Endothelial cell of umbilical vein (primary cell): ENCODE data around the gene LHPP. TPM values are rescaled to one million over a fixed set of nuclear protein-coding genes. Genes with fewer than 3 reads are reported as not detected.

Experiments
- BruUV-seq: library from RNA; stranded (reverse); fragments of 400-500 nt; replicated peaks from 2 replicates; lab custom pipeline; 2021; lab: Mats Ljungman, UMichigan
- CTCF ChIA-PET: fragments of 300-600, 350-600 bp; sonication (Branson Sonifier 250); formaldehyde crosslinking; loops from one replicate; lab custom pipeline; 2021; ENCODE audit warnings: antibody characterized with exemption, inconsistent platforms; lab: Charles Lee
- POLR2A ChIA-PET: fragments of 300-600, 350-600 bp; sonication (Branson Sonifier 250); formaldehyde crosslinking; loops from one replicate; lab custom pipeline; 2021; ENCODE audit warnings: antibody characterized with exemption, inconsistent platforms; lab: Charles Lee
- DNase-seq: peaks from one replicate; pipeline ENCODE4 v3.0.0-alpha.2; 2011; ENCODE audit warnings: low read depth, low spot score
- FAIRE-seq: peaks from 2 replicates; lab custom pipeline; 2011; peaks lifted over from hg19 to GRCh38; lab: Jason Lieb, UNC
- H2AFZ ChIP-seq: 2 replicates; pipeline ENCODE4 v1.6.0; 2012; ENCODE audit warnings: low read depth, low read length, control low read depth, inconsistent platforms
- H3K27ac ChIP-seq: 2 replicates; pipeline ENCODE4 v1.5.1; 2011; ENCODE audit warnings: low read depth, mild to moderate bottlenecking, control low read depth, low read length, moderate library complexity; ENCODE audit not compliant: insufficient read depth
- H3K27me3 ChIP-seq, 2 experiments: 2 replicates each; pipeline versions ENCODE4 v1.6.0 to v1.6.1; 2011; ENCODE audit warnings: low read length in 2 of 2, mixed read lengths in 1 of 2; ENCODE audit not compliant: control insufficient read depth in 2 of 2, insufficient read depth in 2 of 2
- H3K36me3 ChIP-seq, 2 experiments: 2 replicates in 1 of 2; 3 replicates in 1 of 2; pipeline ENCODE4 v1.5.1; 2011; ENCODE audit warnings: low read length in 2 of 2, mild to moderate bottlenecking in 1 of 2, moderate library complexity in 1 of 2; ENCODE audit not compliant: control insufficient read depth in 2 of 2, insufficient read depth in 2 of 2; ENCODE audit errors: extremely low read depth in 1 of 2
- H3K4me1 ChIP-seq: 3 replicates; pipeline ENCODE4 v1.5.1; 2011; ENCODE audit warnings: mild to moderate bottlenecking, low read length; ENCODE audit not compliant: control insufficient read depth, insufficient read depth; ENCODE audit errors: extremely low read depth
- H3K4me2 ChIP-seq: 2 replicates; pipeline ENCODE4 v1.6.1; 2011; ENCODE audit warnings: low read length, control low read depth, mixed read lengths; ENCODE audit not compliant: insufficient read depth
- H3K4me3 ChIP-seq, 3 experiments: fragments of 200-600 bp in 1 of 3; sonication (generic), shearing (Covaris generic) in 1 of 3; replicated peaks in 1 of 3; 2 replicates each; pipeline ENCODE4 v1.5.1; 2011 to 2016; ENCODE audit warnings: control low read depth in 3 of 3, low read length in 3 of 3, mild to moderate bottlenecking in 2 of 3, inconsistent platforms in 1 of 3, low read depth in 1 of 3, moderate library complexity in 1 of 3; ENCODE audit not compliant: insufficient read depth in 1 of 3
- H3K79me2 ChIP-seq: 2 replicates; pipeline ENCODE4 v1.6.0; 2012; ENCODE audit warnings: low read length, inconsistent platforms; ENCODE audit not compliant: control insufficient read depth, insufficient read depth
- H3K9ac ChIP-seq: replicated peaks from 2 replicates; pipeline ENCODE3; 2011; ENCODE audit warnings: low read length, control low read depth; ENCODE audit not compliant: insufficient read depth; ENCODE audit errors: extremely low read depth
- H3K9me1 ChIP-seq: replicated peaks from 3 replicates; pipeline ENCODE4 v1.6.0; 2011; ENCODE audit warnings: mild to moderate bottlenecking, low read length; ENCODE audit not compliant: control insufficient read depth, insufficient read depth; ENCODE audit errors: extremely low read depth
- H3K9me3 ChIP-seq: replicated peaks from 2 replicates; pipeline ENCODE4 v1.5.1; 2012; ENCODE audit warnings: low read length, inconsistent platforms; ENCODE audit not compliant: control insufficient read depth, insufficient read depth
- H4K20me1 ChIP-seq: replicated peaks from 2 replicates; pipeline ENCODE3; 2011; ENCODE audit warnings: mild to moderate bottlenecking, low read length; ENCODE audit not compliant: control insufficient read depth, insufficient read depth; ENCODE audit errors: extremely low read depth
- FOS ChIP-seq: IDR thresholded peaks from 2 replicates; pipeline ENCODE4 v1.6.1; 2011; ENCODE audit warnings: mild to moderate bottlenecking, low read length, moderate library complexity, borderline replicate concordance; ENCODE audit not compliant: insufficient read depth
- GATA2 ChIP-seq: IDR thresholded peaks from 2 replicates; pipeline ENCODE4 v1.7.0; 2011; ENCODE audit warnings: low read depth, mild to moderate bottlenecking, moderate library complexity, mixed read lengths, low read length; ENCODE audit not compliant: insufficient read length, insufficient read depth
- JUN ChIP-seq: IDR thresholded peaks from 2 replicates; pipeline ENCODE4 v1.6.1; 2011; ENCODE audit warnings: borderline replicate concordance, low read depth; ENCODE audit not compliant: insufficient read length, insufficient read depth
- POLR2AphosphoS5 ChIP-seq: IDR thresholded peaks from 2 replicates; pipeline ENCODE4 v1.6.1; 2012; ENCODE audit warnings: low read depth, mild to moderate bottlenecking, control low read depth, low read length, moderate library complexity; ENCODE audit not compliant: insufficient read depth
- dilution Hi-C: fragments of 300-500 bp; cut with MboI; formaldehyde crosslinking; loops from one replicate; pipeline ENCODE4 v1.15.0; 2019; ENCODE audit warnings: low sequenced_read_pairs; ENCODE audit not compliant: extremely low pct_ligation_motif_present
- intact Hi-C: fragments of 100-400 bp; cut with micrococcal nuclease; formaldehyde crosslinking; loops from one replicate; pipeline ENCODE4 v1.10.0; 2022
- polyA plus RNA-seq, 4 experiments: library from polyadenylated mRNA; depleted of rRNA in 3 of 4; stranded (reverse) in 3 of 4; unstranded in 1 of 4; fragments of >200 nt; gene quantifications; 2 replicates each; pipeline versions ENCODE4 v1.2.1 to v1.2.3, GENCODE V29; 2011 to 2012; ENCODE audit warnings: missing spikeins in 1 of 4
- total RNA-seq: library from RNA; stranded (reverse); gene quantifications from 2 replicates; pipeline ENCODE4 v1.2.3, GENCODE V29; 2021
- TF ChIP-seq, protein P1 (sequence below), 2 donors: IDR thresholded peaks; 1 replicate in 1 of 2; 2 replicates in 1 of 2; pipeline ENCODE4 v1.5.1; 2011; ENCODE audit warnings: low read length in 2 of 2, mild to moderate bottlenecking in 2 of 2, moderate library complexity in 2 of 2, control low read depth in 1 of 2, inconsistent platforms in 1 of 2, low read depth in 1 of 2; ENCODE audit not compliant: insufficient read depth in 1 of 2; ENCODE audit errors: extremely low read depth in 1 of 2

The LHPP gene
- total and polyA plus RNA-seq, 2 donors (not counting 3 experiments of a cell fraction or from before 2014, with no cell fraction given), result 5.8 to 11.2 TPM

DNA sequence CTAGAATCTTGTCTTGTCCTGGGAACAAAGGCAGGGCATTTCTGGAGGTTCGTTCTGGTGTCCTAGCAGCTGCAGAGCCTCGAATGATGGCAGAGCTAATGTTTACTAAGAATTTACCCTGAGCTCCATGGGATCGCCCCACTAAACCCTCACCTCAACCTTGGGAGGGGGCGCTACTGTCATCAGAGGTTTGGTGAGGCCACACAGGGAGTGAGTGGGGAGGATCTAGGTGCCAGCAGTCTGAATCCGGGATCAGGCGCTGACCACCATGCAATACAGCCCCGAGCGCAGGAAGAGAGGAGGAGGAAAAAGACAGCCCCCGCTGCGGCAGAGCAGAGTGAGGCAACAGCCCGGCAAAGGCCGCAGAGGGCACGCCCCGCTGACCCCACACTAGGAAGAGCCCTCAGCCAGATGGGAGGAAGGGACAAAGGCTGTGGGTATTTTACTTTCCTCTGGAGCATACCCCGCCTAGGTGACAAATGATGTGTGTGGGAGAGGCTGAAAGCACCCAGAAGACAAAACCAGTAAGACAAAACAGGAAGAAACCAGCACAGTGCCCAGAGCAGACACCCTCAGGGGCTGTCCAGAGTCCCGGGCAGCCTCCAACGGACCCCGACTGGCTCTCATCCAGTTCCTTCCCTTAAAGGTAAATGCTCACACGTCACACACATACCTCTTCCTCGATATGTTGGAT is 179.1 kb downstream of the LHPP start:
- intact Hi-C loops, result loop anchor here (10.0 kb wide), 1 partner anchor 164 kb away; the partner anchor contains the start of gene ABRAXAS2
- H3K36me3 ChIP-seq, result no peaks in the 10 kb centered on the region
- H3K4me3 ChIP-seq, result no peak overlapping the region
- ChIA-PET POLR2A (no interaction called here), CTCF (no interaction called here)
- dilution Hi-C loops, result no loop called here
- no TSS peak for BruUV-seq
- no peaks in the 10 kb centered on the region for H3K9me3 ChIP-seq
- no peaks in the 10 kb centered on the region for H3K79me2 ChIP-seq
- TF ChIP-seq GATA2 (no peak), POLR2AphosphoS5 (no peak), JUN (no peak), FOS (no peak)
- TF ChIP-seq, protein P1, sequence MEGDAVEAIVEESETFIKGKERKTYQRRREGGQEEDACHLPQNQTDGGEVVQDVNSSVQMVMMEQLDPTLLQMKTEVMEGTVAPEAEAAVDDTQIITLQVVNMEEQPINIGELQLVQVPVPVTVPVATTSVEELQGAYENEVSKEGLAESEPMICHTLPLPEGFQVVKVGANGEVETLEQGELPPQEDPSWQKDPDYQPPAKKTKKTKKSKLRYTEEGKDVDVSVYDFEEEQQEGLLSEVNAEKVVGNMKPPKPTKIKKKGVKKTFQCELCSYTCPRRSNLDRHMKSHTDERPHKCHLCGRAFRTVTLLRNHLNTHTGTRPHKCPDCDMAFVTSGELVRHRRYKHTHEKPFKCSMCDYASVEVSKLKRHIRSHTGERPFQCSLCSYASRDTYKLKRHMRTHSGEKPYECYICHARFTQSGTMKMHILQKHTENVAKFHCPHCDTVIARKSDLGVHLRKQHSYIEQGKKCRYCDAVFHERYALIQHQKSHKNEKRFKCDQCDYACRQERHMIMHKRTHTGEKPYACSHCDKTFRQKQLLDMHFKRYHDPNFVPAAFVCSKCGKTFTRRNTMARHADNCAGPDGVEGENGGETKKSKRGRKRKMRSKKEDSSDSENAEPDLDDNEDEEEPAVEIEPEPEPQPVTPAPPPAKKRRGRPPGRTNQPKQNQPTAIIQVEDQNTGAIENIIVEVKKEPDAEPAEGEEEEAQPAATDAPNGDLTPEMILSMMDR (IDR thresholded peaks at IDR 0.05; ENCODE audit: extremely low read depth in 1 of 2, insufficient read depth in 1 of 2, low read depth in 1 of 2, low read length in 2 of 2), result no peak
- H4K20me1 ChIP-seq, result no peaks in the 10 kb centered on the region
- DNase-seq (no peak), FAIRE-seq (no peak)
- H3K4me2 ChIP-seq, result no peak overlapping the region
- peaks cover under 1% of the 10 kb centered on the region for H3K4me1 ChIP-seq
- H3K27ac ChIP-seq, result no peak overlapping the region
- H3K9ac ChIP-seq, result no peak overlapping the region
- no peaks in the 10 kb centered on the region for H3K27me3 ChIP-seq
- H3K9me1 ChIP-seq, result no peaks in the 10 kb centered on the region
- H2AFZ ChIP-seq, result no peak overlapping the region
